Endothelial cell of umbilical vein (primary cell): ENCODE results near the gene EIF2D.

ENCODE experiments used
- EZH2 ChIP-seq: IDR thresholded peaks from 2 replicates; pipeline ENCODE4 v1.6.1; 2012; ENCODE audit warnings: borderline replicate concordance, low read depth, mild to moderate bottlenecking, moderate library complexity, low read length, inconsistent platforms; ENCODE audit not compliant: severe bottlenecking
- TF ChIP-seq, protein P1 (sequence below), 2 donors: IDR thresholded peaks; 1 replicate in 1 of 2; 2 replicates in 1 of 2; pipeline ENCODE4 v1.5.1; 2011; ENCODE audit warnings: low read length in 2 of 2, mild to moderate bottlenecking in 2 of 2, moderate library complexity in 2 of 2, control low read depth in 1 of 2, inconsistent platforms in 1 of 2, low read depth in 1 of 2; ENCODE audit not compliant: insufficient read depth in 1 of 2; ENCODE audit errors: extremely low read depth in 1 of 2

DNA sequence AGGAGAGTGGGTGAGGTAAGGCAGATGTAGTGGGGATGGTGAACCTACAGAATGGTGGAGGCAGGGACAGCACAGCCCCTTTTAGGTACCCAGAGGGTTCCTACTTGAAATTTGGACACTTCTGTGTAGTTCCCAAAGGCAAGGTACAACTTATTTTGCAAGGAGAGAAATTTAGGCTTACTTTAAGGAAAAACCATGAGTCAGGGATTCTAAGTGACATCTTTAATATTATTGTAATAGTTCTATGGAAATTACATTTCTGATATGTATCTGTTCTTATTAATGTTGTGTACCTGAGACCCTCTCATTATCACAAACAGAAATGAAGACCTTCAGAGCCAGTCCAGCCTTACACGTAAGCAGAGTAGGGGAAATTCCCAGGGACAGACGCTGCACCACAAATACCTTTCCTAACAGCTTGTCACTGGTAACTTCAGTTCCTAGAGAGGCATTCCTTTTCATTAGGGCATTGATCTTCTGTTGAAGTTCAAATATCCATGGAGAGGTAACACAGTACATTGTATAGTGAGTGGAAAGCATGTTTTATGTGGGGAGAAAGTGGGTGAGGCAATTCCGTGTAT lies 30.9 kb upstream of the EIF2D start:
- TF ChIP-seq EZH2: no peak
- TF ChIP-seq, protein P1, sequence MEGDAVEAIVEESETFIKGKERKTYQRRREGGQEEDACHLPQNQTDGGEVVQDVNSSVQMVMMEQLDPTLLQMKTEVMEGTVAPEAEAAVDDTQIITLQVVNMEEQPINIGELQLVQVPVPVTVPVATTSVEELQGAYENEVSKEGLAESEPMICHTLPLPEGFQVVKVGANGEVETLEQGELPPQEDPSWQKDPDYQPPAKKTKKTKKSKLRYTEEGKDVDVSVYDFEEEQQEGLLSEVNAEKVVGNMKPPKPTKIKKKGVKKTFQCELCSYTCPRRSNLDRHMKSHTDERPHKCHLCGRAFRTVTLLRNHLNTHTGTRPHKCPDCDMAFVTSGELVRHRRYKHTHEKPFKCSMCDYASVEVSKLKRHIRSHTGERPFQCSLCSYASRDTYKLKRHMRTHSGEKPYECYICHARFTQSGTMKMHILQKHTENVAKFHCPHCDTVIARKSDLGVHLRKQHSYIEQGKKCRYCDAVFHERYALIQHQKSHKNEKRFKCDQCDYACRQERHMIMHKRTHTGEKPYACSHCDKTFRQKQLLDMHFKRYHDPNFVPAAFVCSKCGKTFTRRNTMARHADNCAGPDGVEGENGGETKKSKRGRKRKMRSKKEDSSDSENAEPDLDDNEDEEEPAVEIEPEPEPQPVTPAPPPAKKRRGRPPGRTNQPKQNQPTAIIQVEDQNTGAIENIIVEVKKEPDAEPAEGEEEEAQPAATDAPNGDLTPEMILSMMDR (IDR thresholded peaks at IDR 0.05; ENCODE audit: extremely low read depth in 1 of 2, insufficient read depth in 1 of 2, low read depth in 1 of 2, low read length in 2 of 2): no peak
